HepG2 (cell line): Measurements from ENCODE around the gene ANKS1A. TPM values are rescaled to one million over a fixed set of nuclear protein-coding genes. Genes with fewer than 3 reads are reported as not detected.
A peak's percentile ranks its signal among the peaks of the same experiment; 100 is the strongest.

Experiments used
- ATF4 ChIP-seq, 2 experiments: fragments of 450-650 bp in 1 of 2; sonication (generic) in 1 of 2; formaldehyde crosslinking; IDR thresholded peaks; 2 replicates each; pipeline versions ENCODE4 v1.5.0 to v1.8.0; 2020 to 2022; ENCODE audit warnings: mild to moderate bottlenecking in 1 of 2, missing genetic modification reagents in 1 of 2
- BHLHE40 ChIP-seq: IDR thresholded peaks from 2 replicates; pipeline ENCODE4 v1.6.1; 2011; ENCODE audit warnings: low read length, improper control_type of control experiment
- DDIT3 ChIP-seq: sonication (generic); formaldehyde crosslinking; IDR thresholded peaks from 2 replicates; pipeline ENCODE4 v1.4.0; 2020; ENCODE audit warnings: mild to moderate bottlenecking, missing genetic modification reagents
- EP300 ChIP-seq, 3 experiments: sonication (generic) in 1 of 3; formaldehyde crosslinking in 1 of 3; IDR thresholded peaks; 2 replicates each; pipeline versions ENCODE4 v1.5.1 to v1.6.1; 2011 to 2020; ENCODE audit warnings: low read depth in 2 of 3, low read length in 2 of 3, borderline replicate concordance in 1 of 3, improper control_type of control experiment in 1 of 3, mild to moderate bottlenecking in 1 of 3, missing genetic modification reagents in 1 of 3, moderate library complexity in 1 of 3
- FOSL1 ChIP-seq: sonication (generic); formaldehyde crosslinking; IDR thresholded peaks from 2 replicates; pipeline ENCODE4 v1.9.0; 2021; ENCODE audit warnings: missing genetic modification reagents, borderline replicate concordance
- HNF4G ChIP-seq, 2 experiments: sonication (generic) in 1 of 2; formaldehyde crosslinking in 1 of 2; IDR thresholded peaks; 2 replicates each; pipeline versions ENCODE4 v1.4.0 to v1.6.1; 2011 to 2020; ENCODE audit warnings: borderline replicate concordance in 2 of 2, low read depth in 2 of 2, mild to moderate bottlenecking in 2 of 2, low read length in 1 of 2, missing genetic modification reagents in 1 of 2, moderate library complexity in 1 of 2
- IKZF4 ChIP-seq: sonication (generic); formaldehyde crosslinking; IDR thresholded peaks from 2 replicates; pipeline ENCODE4 v1.5.1; 2020; ENCODE audit warnings: borderline replicate concordance, mild to moderate bottlenecking, low read depth, missing genetic modification reagents; ENCODE audit errors: not compliant biosample characterization
- LRRFIP1 ChIP-seq: sonication (generic); formaldehyde crosslinking; conservative IDR thresholded peaks from 2 replicates; pipeline ENCODE4 v1.4.0; 2020; ENCODE audit warnings: missing genetic modification reagents
- MYPOP ChIP-seq: sonication (generic); formaldehyde crosslinking; IDR thresholded peaks from 2 replicates; pipeline ENCODE4 v1.8.1; 2023; ENCODE audit warnings: mild to moderate bottlenecking, moderate library complexity, missing genetic modification reagents
- PBX2 ChIP-seq: IDR thresholded peaks from 2 replicates; pipeline ENCODE4 v1.6.1; 2016; ENCODE audit warnings: control low read depth
- PHF5A ChIP-seq: IDR thresholded peaks from one replicate; pipeline ENCODE4 v1.6.1; 2018; ENCODE audit warnings: low read depth, missing genetic modification reagents; ENCODE audit not compliant: unreplicated experiment
- POGZ ChIP-seq: sonication (generic); formaldehyde crosslinking; IDR thresholded peaks from 2 replicates; pipeline ENCODE4 v1.4.0; 2020; ENCODE audit warnings: mild to moderate bottlenecking, missing genetic modification reagents
- THAP9 ChIP-seq: sonication (generic); formaldehyde crosslinking; IDR thresholded peaks from 2 replicates; pipeline ENCODE4; 2020; ENCODE audit warnings: missing genetic modification reagents, mild to moderate bottlenecking, borderline replicate concordance
- ZBTB42 ChIP-seq: sonication (generic); formaldehyde crosslinking; IDR thresholded peaks from 2 replicates; pipeline ENCODE4 v1.5.0; 2020; ENCODE audit warnings: mild to moderate bottlenecking, missing genetic modification reagents
- ZNF33B ChIP-seq: sonication (generic); formaldehyde crosslinking; IDR thresholded peaks from 2 replicates; pipeline ENCODE4 v1.5.1; 2020; ENCODE audit warnings: mild to moderate bottlenecking, missing genetic modification reagents
- ZNF607 ChIP-seq: sonication (generic); formaldehyde crosslinking; IDR thresholded peaks from 2 replicates; pipeline ENCODE4 v1.5.1; 2020; ENCODE audit warnings: missing genetic modification reagents, mild to moderate bottlenecking, borderline replicate concordance
- ZNF7 ChIP-seq: IDR thresholded peaks from 2 replicates; pipeline ENCODE4 v1.6.1; 2016; ENCODE audit warnings: missing biosample characterization, missing genetic modification reagents
- polyA plus RNA-seq, 8 experiments: library from polyadenylated mRNA; depleted of rRNA in 3 of 8; stranded (reverse) in 7 of 8; unstranded in 1 of 8; fragments of >200 nt; fragmentation: Illumina TruSeq in 4 of 8; extraction: Trizol in 4 of 8; gene quantifications; 2 replicates each; pipeline versions ENCODE4 v1.2.1 to v1.2.3, GENCODE V29; 2011 to 2016; ENCODE audit warnings: low read depth in 4 of 8, missing spikeins in 1 of 8, mixed read lengths in 1 of 8; ENCODE audit not compliant: insufficient read depth in 1 of 8
- total RNA-seq, 5 experiments: library from RNA; depleted of rRNA; stranded (reverse); fragments of >200 nt; fragmentation: Illumina TruSeq; extraction: Trizol; gene quantifications; 2 replicates each; pipeline ENCODE4 v1.2.3, GENCODE V29; 2016; ENCODE audit warnings: low read depth in 1 of 5

The ANKS1A gene
- total and polyA plus RNA-seq, 2 of the 13 experiments (the other 11 are each of a cell fraction or from before 2014, with no cell fraction given), result 7.2 to 15.1 TPM

- TF ChIP-seq MYPOP, result no peak
- TF ChIP-seq HNF4G (IDR thresholded peaks at IDR 0.05; ENCODE audit: borderline replicate concordance, low read depth, low read length), result peak; percentile 38
- no peak for TF ChIP-seq HNF4G (CRISPR knock-in tag; IDR thresholded peaks at IDR 0.05; ENCODE audit: borderline replicate concordance, low read depth)
- peak; percentile 86 for TF ChIP-seq POGZ (CRISPR knock-in tag)
- TF ChIP-seq DDIT3 (CRISPR knock-in tag), result no peak
- peak; percentile 56; the same call in 1 of the 2 replicates for TF ChIP-seq THAP9 (CRISPR knock-in tag)
- TF ChIP-seq BHLHE40, result no peak
- 0 out of 2 replicates have a peak, but pooled peaks have one; percentile 33 for TF ChIP-seq ZNF33B (CRISPR knock-in tag)
- TF ChIP-seq EP300 (IDR thresholded peaks at IDR 0.05; ENCODE audit: low read depth in 2 of 2, low read length in 2 of 2), result 0 out of 4 replicates have a peak, but pooled peaks of 1 of the 2 experiments have one; percentile 8
- no peak; the same call in 1 of the 2 replicates for TF ChIP-seq EP300 (CRISPR knock-in tag; IDR thresholded peaks at IDR 0.05; ENCODE audit: borderline replicate concordance)
- 0 out of 4 replicates have a peak, but pooled peaks of 1 of the 2 experiments have one; percentile 29 for TF ChIP-seq ATF4 (CRISPR knock-in tag; IDR thresholded peaks at IDR 0.05)
- no peak for TF ChIP-seq ZNF7
- no peak for TF ChIP-seq IKZF4 (CRISPR knock-in tag)
- peak; percentile 75; the same call in 1 of the 2 replicates for TF ChIP-seq ZBTB42 (CRISPR knock-in tag)
- TF ChIP-seq ZNF607 (CRISPR knock-in tag), result peak; percentile 71; the same call in 1 of the 2 replicates
- no peak for TF ChIP-seq FOSL1 (CRISPR knock-in tag)
- TF ChIP-seq PHF5A (CRISPR knock-in tag), result no peak
- TF ChIP-seq LRRFIP1 (CRISPR knock-in tag), result no peak
- TF ChIP-seq PBX2, result no peak
These were observed at the start of gene ANKS1A (continued) for GRCh38 chr6:34888874-34889555.
